SHP77 treated with DMSO at 0.1 percent for 48 hours (cell line): ENCODE results near the gene ARMS2.

Source experiments
- DNase-seq: peaks from one replicate; lab custom pipeline; 2025; lab: John Stamatoyannopoulos, UW

ARMS2 gene

DNA sequence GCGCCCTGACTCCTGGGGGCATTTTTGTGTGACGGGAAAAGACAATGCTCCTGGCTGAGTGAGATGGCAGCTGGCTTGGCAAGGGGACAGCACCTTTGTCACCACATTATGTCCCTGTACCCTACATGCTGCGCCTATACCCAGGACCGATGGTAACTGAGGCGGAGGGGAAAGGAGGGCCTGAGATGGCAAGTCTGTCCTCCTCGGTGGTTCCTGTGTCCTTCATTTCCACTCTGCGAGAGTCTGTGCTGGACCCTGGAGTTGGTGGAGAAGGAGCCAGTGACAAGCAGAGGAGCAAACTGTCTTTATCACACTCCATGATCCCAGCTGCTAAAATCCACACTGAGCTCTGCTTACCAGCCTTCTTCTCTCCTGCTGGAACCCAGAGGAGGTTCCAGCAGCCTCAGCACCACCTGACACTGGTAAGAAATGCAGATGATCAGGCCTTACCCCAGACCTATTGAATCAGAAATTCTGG, at the start of gene ARMS2:
Gene ARMS2, plus strand, starts transcription at position 51 of the 478 bp plus-strand sequence. Its CDS starts 75 bp downstream, at position 126.
- no peak for DNase-seq

- DNase-seq = no peak
Observed at GRCh38 chr10:122407375-122408125, 46.9 kb upstream of the ARMS2 start.

- DNase-seq = no peak
Observed at GRCh38 chr10:122413327-122413726, 41.1 kb upstream of the ARMS2 start.

GRCh38 chr10:122417667-122418066, 36.8 kb upstream of the ARMS2 start:
- DNase-seq = no peak

DNA sequence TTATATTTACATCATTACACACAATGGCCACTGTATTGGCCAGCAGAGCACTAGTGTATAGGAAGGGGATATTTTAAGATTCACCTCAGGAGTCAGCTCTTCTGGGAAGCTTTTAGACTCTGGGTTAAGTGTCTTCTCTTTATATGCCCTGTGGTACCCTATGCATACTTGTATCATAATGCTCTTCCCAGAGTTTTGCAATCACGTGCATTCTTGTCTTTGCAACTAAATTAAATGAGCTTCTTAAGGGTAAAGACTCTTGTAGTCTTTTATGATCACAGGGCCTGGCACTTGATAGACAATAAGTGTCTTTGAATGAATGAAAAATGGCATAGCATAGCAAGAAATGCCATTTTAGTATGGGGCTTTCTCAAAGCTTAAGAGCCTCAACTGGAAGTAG, 35.4 kb upstream of the ARMS2 start:
- DNase-seq = no peak

DNA sequence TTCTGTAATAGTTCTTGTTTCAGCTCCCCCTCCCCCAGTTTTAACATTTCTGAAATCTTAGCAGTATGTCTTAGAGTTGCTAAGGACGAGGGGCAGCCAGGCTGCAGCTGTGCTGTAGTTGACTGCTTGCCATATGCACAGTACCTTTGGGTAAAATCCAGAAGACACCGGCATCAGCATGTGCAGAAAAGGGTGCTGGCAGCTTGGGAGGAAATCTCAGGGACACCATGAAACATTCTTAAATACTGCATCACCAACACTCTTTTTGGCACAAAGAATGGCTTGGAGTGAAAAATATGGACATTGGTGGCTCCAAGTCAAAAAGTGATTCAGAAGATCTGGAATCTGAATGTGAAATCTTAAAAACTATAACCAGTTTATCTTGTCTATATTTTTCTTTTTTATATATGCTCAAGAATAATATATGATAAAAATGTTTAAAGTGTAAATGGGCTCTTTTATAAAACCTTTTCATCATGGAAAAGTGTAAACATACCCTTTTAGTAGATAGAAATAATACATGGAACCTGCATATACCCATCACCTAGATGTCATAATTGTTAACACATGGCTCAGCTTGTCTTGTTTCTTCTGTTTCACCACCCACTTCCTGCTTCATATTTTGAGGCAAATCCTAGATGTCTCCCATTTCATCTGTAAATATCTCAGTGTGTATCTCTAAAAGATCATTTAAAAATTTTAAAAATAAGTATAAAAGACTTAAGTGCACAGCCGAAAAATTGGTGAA, 34.4 kb upstream of the ARMS2 start:
- DNase-seq = no peak

GRCh38 chr10:122420624-122421007, 33.8 kb upstream of the ARMS2 start:
- no peak for DNase-seq

GRCh38 chr10:122421054-122421625, 33.3 kb upstream of the ARMS2 start:
- DNase-seq = no peak

DNA sequence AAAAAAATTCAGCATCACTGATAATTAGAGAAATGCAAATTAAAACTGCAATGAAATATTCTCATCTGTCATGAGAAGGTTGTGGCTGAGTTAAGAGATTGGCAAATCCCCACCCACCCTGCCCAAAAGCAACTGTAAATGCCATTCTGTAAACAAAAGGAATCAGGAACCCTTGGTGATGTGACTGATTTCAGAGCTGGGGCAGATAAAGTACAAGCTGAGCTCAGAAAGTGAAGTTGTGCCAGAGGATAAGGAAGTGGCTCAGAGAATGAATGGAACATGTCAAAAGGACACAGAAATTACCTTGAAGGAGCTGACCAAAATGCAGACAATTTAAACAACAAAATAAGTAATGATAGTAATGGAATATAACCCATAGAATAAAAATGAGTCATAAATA, 32.7 kb upstream of the ARMS2 start:
- no peak for DNase-seq

DNA sequence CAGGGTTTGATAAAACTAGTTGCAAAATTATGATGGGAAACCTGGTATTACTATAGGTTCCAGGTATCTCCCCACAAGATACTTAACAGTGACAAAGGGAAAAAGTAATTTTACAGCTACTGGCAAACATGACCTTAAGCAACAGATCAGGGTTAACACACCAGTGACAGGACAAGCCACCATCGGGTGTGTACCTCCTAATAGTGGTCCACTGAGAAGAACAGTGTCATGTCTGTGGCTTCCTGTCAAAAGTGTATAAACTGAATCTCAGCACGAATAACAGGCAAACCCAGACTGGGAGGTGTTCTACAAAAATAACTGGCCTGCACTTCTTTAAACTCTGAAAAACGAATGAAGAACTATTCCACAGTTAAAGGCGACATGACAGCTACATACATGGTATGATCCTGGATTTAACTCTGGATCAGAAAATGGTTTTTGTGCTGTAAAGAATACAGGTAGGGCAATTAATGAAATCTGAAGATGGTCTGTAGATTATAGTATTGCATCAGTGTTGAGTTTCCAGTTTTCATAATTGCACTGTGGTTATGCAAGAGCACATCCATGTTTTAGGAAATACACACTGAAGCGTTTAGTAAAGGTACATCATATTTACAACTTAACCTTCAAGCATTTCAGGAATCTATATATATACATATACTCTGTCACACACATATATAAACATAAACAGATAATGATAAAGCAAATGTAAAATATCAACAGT, 32.0 kb upstream of the ARMS2 start:
- no peak for DNase-seq

DNA sequence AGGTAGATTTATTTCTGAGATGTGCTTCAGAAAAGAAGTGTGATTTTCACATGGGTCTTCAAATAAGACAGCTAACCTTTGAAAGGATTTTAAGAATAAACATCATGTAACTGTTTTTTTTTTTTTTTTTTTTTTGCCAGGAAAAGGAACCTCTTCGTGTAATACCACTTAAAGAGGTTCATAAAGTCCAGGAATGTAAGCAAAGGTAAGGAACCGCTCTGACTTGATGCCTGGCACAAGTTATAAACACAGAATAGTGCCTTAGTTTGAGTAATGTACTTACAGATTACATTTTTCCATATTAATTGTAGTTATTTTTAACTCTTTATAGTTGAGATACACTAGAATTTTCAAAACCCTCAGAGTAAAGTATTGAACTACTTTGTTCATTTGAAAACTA, 30.4 kb upstream of the ARMS2 start:
- DNase-seq = no peak

DNA sequence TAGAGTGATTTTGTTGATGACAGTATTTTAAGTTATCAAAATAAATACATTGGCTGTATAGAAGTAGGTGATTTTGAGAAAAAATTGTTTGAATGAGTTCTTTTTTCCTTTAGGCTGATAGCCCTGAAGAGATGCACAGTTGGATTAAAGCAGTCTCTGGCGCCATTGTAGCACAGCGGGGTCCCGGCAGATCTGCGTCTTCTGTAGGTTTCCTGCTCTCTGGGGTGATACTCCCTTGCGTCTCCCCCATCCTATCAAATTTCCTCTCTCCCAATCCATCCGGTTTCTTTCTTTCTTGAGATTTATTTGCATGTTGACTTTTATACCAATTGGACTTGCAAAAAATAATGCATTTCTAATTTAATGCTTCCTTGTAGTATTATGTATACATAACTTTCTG, 27.6 kb upstream of the ARMS2 start:
- DNase-seq = no peak

DNA sequence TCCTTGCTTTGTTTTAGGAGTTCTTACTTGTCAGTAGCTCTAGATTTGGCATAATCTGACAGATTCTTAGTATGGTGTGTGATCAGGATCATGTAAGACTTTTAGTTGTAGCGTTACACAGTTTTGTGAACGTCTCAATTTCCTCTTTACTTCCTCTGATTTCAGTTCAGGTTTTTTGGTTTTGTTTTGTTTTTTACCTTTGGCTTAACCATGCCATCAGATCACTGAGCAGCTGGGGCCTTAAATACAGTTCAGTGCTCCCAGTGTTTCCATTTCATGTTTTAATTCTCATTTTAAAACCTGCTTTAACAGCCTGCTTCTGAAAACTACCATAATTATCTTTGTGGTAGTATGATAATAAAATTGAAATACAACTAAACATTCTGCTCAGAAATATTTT, 27.2 kb upstream of the ARMS2 start:
- DNase-seq = no peak

DNA sequence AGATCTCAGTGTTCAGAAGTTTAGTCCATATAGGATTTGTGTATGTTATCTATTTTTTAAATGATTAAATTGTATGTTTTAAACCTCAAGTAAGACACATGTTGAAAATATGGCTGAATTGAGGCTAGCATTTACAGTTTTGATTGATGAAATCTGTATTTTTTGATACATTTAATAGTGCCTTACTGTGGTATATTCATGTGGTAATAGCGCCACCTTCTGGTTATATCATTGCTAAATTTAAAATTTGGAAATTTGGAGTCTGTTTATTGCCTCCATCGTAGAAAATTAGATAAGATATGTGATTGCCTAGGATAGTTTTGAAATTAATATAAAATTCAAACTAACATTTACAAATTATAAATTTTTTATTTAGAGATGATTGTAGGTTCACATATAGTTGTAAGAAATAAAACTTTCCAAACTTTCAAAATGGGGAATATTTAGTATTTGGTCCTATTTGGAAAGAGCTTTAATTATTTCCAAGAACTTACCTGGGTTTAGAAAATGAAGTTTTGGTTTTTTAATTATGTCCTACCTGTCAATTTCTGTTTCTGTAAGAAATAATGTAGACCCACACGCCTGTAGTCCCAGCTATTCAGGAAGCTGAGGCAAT, 19.1 kb upstream of the ARMS2 start:
- peak; percentile 11 for DNase-seq

- DNase-seq = no peak
Observed at GRCh38 chr10:122441961-122442360, 12.5 kb upstream of the ARMS2 start.

DNA sequence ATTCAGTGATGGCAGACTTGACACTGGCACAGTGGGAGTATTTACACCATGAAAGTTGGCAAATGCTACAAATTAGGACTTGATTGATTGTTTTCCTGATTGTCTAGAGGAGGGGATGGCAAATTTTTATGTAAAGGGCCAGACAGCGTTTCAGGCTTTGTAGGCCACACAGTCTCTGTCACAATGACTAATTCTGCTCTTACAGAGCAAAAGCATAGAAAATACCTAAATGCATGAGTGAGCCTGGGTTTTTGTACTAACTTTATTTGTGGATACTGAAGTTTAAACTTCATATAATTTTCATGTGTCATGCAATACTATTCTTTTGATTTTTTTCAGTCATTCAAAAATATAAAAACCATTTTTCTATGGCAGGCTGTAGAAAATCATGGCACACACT, 9.0 kb upstream of the ARMS2 start:
- DNase-seq = no peak

- no peak for DNase-seq
Observed at GRCh38 chr10:122445904-122446303, 8.5 kb upstream of the ARMS2 start.

- no peak for DNase-seq
Observed at GRCh38 chr10:122446668-122447423, 7.6 kb upstream of the ARMS2 start.

DNA sequence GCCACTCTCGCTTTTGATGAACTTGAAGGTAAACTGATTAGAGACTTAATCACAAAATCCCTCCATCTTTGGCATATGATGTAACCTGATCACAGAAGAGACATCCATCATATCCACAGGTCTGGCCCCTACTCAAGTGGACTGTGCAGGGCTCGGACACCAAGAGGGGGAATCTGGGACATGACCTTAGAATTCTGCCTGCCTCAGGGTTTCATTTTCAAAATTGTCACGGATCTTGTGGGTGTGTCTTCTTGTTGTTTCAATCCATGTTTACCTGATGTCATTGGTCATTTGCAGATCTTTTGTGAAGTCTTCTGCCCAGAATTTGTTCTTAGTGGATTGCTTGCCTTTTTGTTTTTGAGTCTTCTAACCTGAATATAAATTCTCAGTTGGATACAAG, 5.9 kb upstream of the ARMS2 start:
- no peak for DNase-seq

DNA sequence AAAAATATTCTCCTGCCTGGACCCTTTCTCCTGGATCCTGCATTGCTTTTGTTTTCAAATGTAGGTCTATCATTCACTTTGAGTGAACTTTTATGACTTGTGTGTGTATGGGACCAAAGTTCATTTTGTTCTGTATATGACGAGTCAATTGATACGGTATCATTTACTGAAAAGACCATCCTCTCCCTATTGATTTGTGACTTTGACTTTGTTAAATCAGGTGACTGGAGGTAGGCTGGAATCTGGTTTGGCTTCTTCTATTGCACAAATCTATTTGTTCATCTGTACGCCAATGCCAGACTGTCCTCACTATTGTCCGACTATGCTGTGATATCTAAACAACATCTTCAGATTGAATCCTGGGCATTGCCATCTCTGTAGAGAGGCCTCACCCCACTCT, 5.3 kb upstream of the ARMS2 start:
- no peak for DNase-seq

DNA sequence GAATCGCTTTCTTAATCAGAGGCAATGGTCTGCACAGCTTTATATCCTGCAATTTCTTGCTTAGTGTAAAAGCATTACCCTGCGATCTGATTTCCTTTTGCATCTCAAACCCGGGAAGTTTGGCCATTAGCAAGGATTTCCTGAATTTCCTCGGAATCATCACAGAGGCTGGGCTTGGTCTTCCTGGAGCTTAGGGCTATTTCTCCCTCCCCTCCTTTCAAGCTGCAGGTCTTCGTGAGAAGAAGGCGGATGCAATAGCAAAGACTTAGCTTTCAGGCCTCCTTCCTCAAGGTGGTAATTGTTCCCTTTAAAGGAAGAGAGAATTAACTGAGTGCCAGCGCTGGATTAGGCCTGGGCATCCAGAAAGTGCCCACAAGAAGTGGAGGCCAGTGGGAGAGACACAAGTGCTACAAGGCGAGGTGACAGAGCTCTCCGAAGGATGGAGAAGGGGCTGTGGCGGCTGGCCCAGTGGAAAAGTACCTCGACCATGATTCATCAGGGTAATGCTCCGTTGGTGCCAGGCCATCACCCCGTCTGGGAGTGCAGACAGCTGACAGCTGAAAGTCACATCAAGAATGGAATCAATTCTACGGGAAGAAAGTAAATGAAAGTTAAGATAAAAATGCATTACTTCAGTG, 4.0 kb upstream of the ARMS2 start:
- DNase-seq = no peak
